Neural cell (in vitro differentiated cells): Measurements from ENCODE around the gene CLDN6.

Experiments used
- CTCF ChIP-seq: fragments of 450-650 bp; IDR thresholded peaks from 2 replicates; pipeline ENCODE4 v1.5.1; 2014; ENCODE audit warnings: antibody characterized with exemption, mild to moderate bottlenecking, moderate library complexity; ENCODE audit not compliant: poor library complexity, severe bottlenecking
- EP300 ChIP-seq: fragments of 450-650 bp; conservative IDR thresholded peaks from 2 replicates; pipeline ENCODE4 v1.6.1; 2014; ENCODE audit warnings: antibody characterized with exemption, mild to moderate bottlenecking, moderate library complexity; ENCODE audit not compliant: poor library complexity, severe bottlenecking
- EZH2 ChIP-seq: fragments of 200-600, 300-800 bp; shearing (Covaris generic), sonication (generic); IDR thresholded peaks from 2 replicates; pipeline ENCODE4 v1.6.1; 2014; ENCODE audit warnings: antibody characterized with exemption, low read length, borderline replicate concordance, mild to moderate bottlenecking; ENCODE audit not compliant: insufficient read depth, poor library complexity, severe bottlenecking
- POLR2AphosphoS5 ChIP-seq: IDR thresholded peaks from 2 replicates; pipeline ENCODE4 v1.6.1; 2012
- REST ChIP-seq: IDR thresholded peaks from 2 replicates; pipeline ENCODE4 v1.6.1; 2012; ENCODE audit warnings: borderline replicate concordance
- SMC3 ChIP-seq: fragments of 450-650 bp; conservative IDR thresholded peaks from 2 replicates; pipeline ENCODE4 v1.6.1; 2014; ENCODE audit warnings: antibody characterized with exemption, mild to moderate bottlenecking, moderate library complexity; ENCODE audit not compliant: poor library complexity
- TAF1 ChIP-seq: IDR thresholded peaks from 2 replicates; pipeline ENCODE4 v1.6.1; 2012; ENCODE audit warnings: low read depth

GRCh38 chr16:3012828-3013420 lies 5.1 kb downstream of the CLDN6 start, which contains the start of gene CLDN9:
- TF ChIP-seq EZH2, result no peak
- TF ChIP-seq SMC3, result no peak
- TF ChIP-seq CTCF, result no peak
- TF ChIP-seq EP300, result no peak
- TF ChIP-seq POLR2AphosphoS5, result no peak
- no peak for TF ChIP-seq REST
- no peak for TF ChIP-seq TAF1
